ENCODE data around the gene MON1A. TPM values are rescaled to one million over a fixed set of nuclear protein-coding genes. Genes with fewer than 3 reads are reported as not detected.

The MON1A gene
- total and polyA plus RNA-seq, 2 of the 8 experiments (the other 6 are each of a cell fraction or from before 2014, with no cell fraction given), result 10.3 to 14.1 TPM

- no peaks in the 10 kb centered on the region for H3K9me3 ChIP-seq (ENCODE audit: insufficient read depth in 2 of 2, low read depth in 1 of 2, low read length in 1 of 2)
- H4K8ac ChIP-seq (ENCODE audit: extremely low read depth, insufficient read depth, low read length), result no peak overlapping the region
- no peak overlapping the region for H2BK5ac ChIP-seq (ENCODE audit: low read depth, low read length)
- FAIRE-seq (no peak), DNase-seq (ENCODE audit: low read depth in 1 of 2, low spot score in 2 of 2) (no peak)
- no peak overlapping the region for H4K91ac ChIP-seq (replicated peaks; ENCODE audit: insufficient read length, low read length)
- no peak overlapping the region for H2BK15ac ChIP-seq (ENCODE audit: low read length)
- H3K9ac ChIP-seq (replicated peaks in 1 of 4; ENCODE audit: extremely low read depth in 1 of 4, low read depth in 3 of 4, low read length in 3 of 4), result no peak overlapping the region; a peak in 1 of 7 replicates
- no peak overlapping the region for H3K4ac ChIP-seq (replicated peaks; ENCODE audit: insufficient read length, low read depth, low read length)
- 86% methylated on average over 10 of the region's 10 CpGs; no CpG with 5 or more reads in 1 of the 2 experiments for WGBS, 2 experiments (ENCODE audit: extremely low coverage in 1 of 2, insufficient coverage in 1 of 2, insufficient read length in 1 of 2, insufficient replicate concordance in 2 of 2, low coverage in 1 of 2, low lambda C conversion rate in 2 of 2, missing lambda C conversion rate in 1 of 2)
- no peaks in the 10 kb centered on the region for H3K23me2 ChIP-seq (ENCODE audit: low read depth, low read length)
- no peaks in the 10 kb centered on the region for H3K79me1 ChIP-seq (ENCODE audit: low read depth, low read length)
- H4K20me1 ChIP-seq (replicated peaks in 1 of 2; ENCODE audit: control insufficient read depth in 1 of 2, insufficient read depth in 2 of 2, low read length in 2 of 2), result no peaks in the 10 kb centered on the region
- POLR2A ChIA-PET (ENCODE audit: partially characterized antibody), result interaction anchor here (1.2 to 4.1 kb wide), 5 partner anchors 8 to 86 kb away, joined by 3 to 16 read pairs (median 5); partner anchors contain the start of gene INKA1
- no peaks in the 10 kb centered on the region for H3K27me3 ChIP-seq (replicated peaks in 1 of 4; ENCODE audit: control insufficient read depth in 3 of 4, extremely low read depth in 1 of 4, insufficient read depth in 3 of 4, low read length in 3 of 4)
- H3K79me2 ChIP-seq (ENCODE audit: control insufficient read depth in 1 of 2, insufficient read depth in 2 of 2, low read length in 2 of 2), result no peaks in the 10 kb centered on the region
- no peak overlapping the region for H3K14ac ChIP-seq (ENCODE audit: insufficient read length)
- H2BK20ac ChIP-seq (ENCODE audit: low read length), result no peak overlapping the region
- no peak overlapping the region for H4K5ac ChIP-seq (ENCODE audit: insufficient read length, low read depth, low read length)
- H3K27ac ChIP-seq (ENCODE audit: low read depth, low read length), result no peak overlapping the region
- no peak overlapping the region for H2BK12ac ChIP-seq (ENCODE audit: low read depth, low read length)
- no peak overlapping the region for H2BK120ac ChIP-seq (replicated peaks; ENCODE audit: low read depth, low read length)
- no peaks in the 10 kb centered on the region for H3K36me3 ChIP-seq (ENCODE audit: control insufficient read depth in 2 of 4, insufficient read depth in 4 of 4, low read length in 3 of 4)
- peaks cover 0 to 2% (median 0%) of the 10 kb centered on the region in 4 experiments; a peak in 1 of 7 replicates for H3K4me1 ChIP-seq (replicated peaks in 1 of 4; ENCODE audit: control insufficient read depth in 3 of 4, insufficient read depth in 4 of 4, low read length in 3 of 4)
- no peak overlapping the region for H3K18ac ChIP-seq (ENCODE audit: extremely low read depth, low read length)
- H3K4me2 ChIP-seq (ENCODE audit: insufficient read depth in 1 of 2, low read depth in 2 of 2, low read length in 2 of 2), result peak overlapping the region in 1 of 2 experiments; percentile 21; a peak in 1 of 4 replicates
- no peak overlapping the region for H3K56ac ChIP-seq (replicated peaks; ENCODE audit: insufficient read length, low read depth, low read length)
- CTCF ChIA-PET (ENCODE audit: partially characterized antibody), result interaction anchor here (0.7 to 3.7 kb wide), 6 partner anchors 11 to 208 kb away, joined by 3 to 12 read pairs (median 4); no protein-coding TSS in a partner anchor
- H3K23ac ChIP-seq (ENCODE audit: insufficient read length), result no peak overlapping the region
- no peak for TF ChIP-seq CTBP2 (IDR thresholded peaks at IDR 0.05; ENCODE audit: borderline replicate concordance, insufficient read depth, insufficient read length, low read length)
- TF ChIP-seq SP1 (IDR thresholded peaks at IDR 0.05; ENCODE audit: low read depth, low read length), result no peak
- no peak overlapping the region for H2AFZ ChIP-seq (ENCODE audit: low read length)
- no peak overlapping the region for H2AK5ac ChIP-seq (ENCODE audit: low read depth, low read length)
- H3K4me3 ChIP-seq (ENCODE audit: extremely low read depth in 1 of 4, insufficient read depth in 2 of 4, low read depth in 3 of 4, low read length in 4 of 4), result no peak overlapping the region
Observed at GRCh38 chr3:49889296-49889695, 40.3 kb downstream of the MON1A start.
